Neuronal stem cell (in vitro differentiated cells): ENCODE measurements around the gene BNIP3.

Experiments used
- DNase-seq: peaks from one replicate; pipeline ENCODE4 v3.0.0-alpha.2; 2013; ENCODE audit warnings: low spot score
- H2AFZ ChIP-seq: one replicate; pipeline ENCODE4 v1.6.1; 2013; ENCODE audit warnings: mild to moderate bottlenecking, low read length, inconsistent platforms
- H2AK5ac ChIP-seq: 2 replicates; pipeline ENCODE4 v1.6.1; 2013; ENCODE audit warnings: low read depth, mild to moderate bottlenecking, inconsistent platforms, low read length, moderate library complexity, mixed read lengths
- H2BK120ac ChIP-seq: 2 replicates; pipeline ENCODE4 v1.6.1; 2013; ENCODE audit warnings: low read depth, mild to moderate bottlenecking, inconsistent platforms, low read length, moderate library complexity, mixed read lengths
- H2BK12ac ChIP-seq: one replicate; pipeline ENCODE4 v1.6.1; 2013; ENCODE audit warnings: low read length, inconsistent platforms
- H2BK15ac ChIP-seq: 2 replicates; pipeline ENCODE4 v1.6.1; 2013; ENCODE audit warnings: mild to moderate bottlenecking, low read length, inconsistent platforms, mixed read lengths
- H2BK5ac ChIP-seq: one replicate; pipeline ENCODE4 v1.6.1; 2013; ENCODE audit warnings: inconsistent platforms, mild to moderate bottlenecking, low read length, moderate library complexity
- H3K14ac ChIP-seq: one replicate; pipeline ENCODE4 v1.6.1; 2013; ENCODE audit warnings: low read length, inconsistent platforms
- H3K18ac ChIP-seq: 2 replicates; pipeline ENCODE4 v1.6.1; 2013; ENCODE audit warnings: low read length, inconsistent platforms
- H3K23ac ChIP-seq: 2 replicates; pipeline ENCODE4 v1.6.1; 2013; ENCODE audit warnings: low read depth, mild to moderate bottlenecking, mixed read lengths, low read length, inconsistent platforms; ENCODE audit not compliant: poor library complexity
- H3K27ac ChIP-seq: replicated peaks from 3 replicates; pipeline ENCODE4 v1.5.1; 2013; ENCODE audit warnings: low read length, inconsistent platforms
- H3K27me3 ChIP-seq, 3 experiments: 2 replicates each; pipeline ENCODE4 v1.6.1; 2013; ENCODE audit warnings: low read length in 3 of 3, mild to moderate bottlenecking in 2 of 3, inconsistent platforms in 1 of 3, low read depth in 1 of 3, mixed read lengths in 1 of 3, moderate library complexity in 1 of 3; ENCODE audit not compliant: control insufficient read depth in 3 of 3, insufficient read depth in 3 of 3
- H3K36me3 ChIP-seq, 2 donors: replicated peaks in 1 of 2; 2 replicates each; pipeline ENCODE4 v1.6.1; 2013; ENCODE audit warnings: low read length in 2 of 2; ENCODE audit not compliant: control insufficient read depth in 2 of 2, insufficient read depth in 2 of 2
- H3K4ac ChIP-seq: 2 replicates; pipeline ENCODE4 v1.6.1; 2013; ENCODE audit warnings: inconsistent platforms, mild to moderate bottlenecking, low read length, moderate library complexity
- H3K4me1 ChIP-seq, 2 donors: 1 replicate in 1 of 2; 2 replicates in 1 of 2; pipeline ENCODE4 v1.6.1; 2013; ENCODE audit warnings: low read length in 2 of 2, low read depth in 1 of 2; ENCODE audit not compliant: control insufficient read depth in 2 of 2, insufficient read depth in 1 of 2
- H3K4me2 ChIP-seq: one replicate; pipeline ENCODE4 v1.6.1; 2013; ENCODE audit warnings: mild to moderate bottlenecking, low read length, inconsistent platforms; ENCODE audit not compliant: insufficient read depth, poor library complexity, severe bottlenecking
- H3K4me3 ChIP-seq, 2 donors: 2 replicates each; pipeline ENCODE4 v1.5.1; 2013; ENCODE audit warnings: low read length in 2 of 2, mild to moderate bottlenecking in 2 of 2, inconsistent platforms in 1 of 2, moderate library complexity in 1 of 2
- H3K79me1 ChIP-seq: one replicate; pipeline ENCODE4 v1.6.1; 2013; ENCODE audit warnings: low read depth, mild to moderate bottlenecking, inconsistent platforms, low read length, moderate library complexity
- H3K9ac ChIP-seq: one replicate; pipeline ENCODE4 v1.6.1; 2013; ENCODE audit warnings: mild to moderate bottlenecking, low read depth, low read length, inconsistent platforms; ENCODE audit not compliant: poor library complexity
- H3K9me3 ChIP-seq, 2 donors: replicated peaks in 1 of 2; 2 replicates each; pipeline versions ENCODE3 to v1.6.1; 2013; ENCODE audit warnings: low read length in 2 of 2, mild to moderate bottlenecking in 2 of 2, inconsistent platforms in 1 of 2, low read depth in 1 of 2, mixed read lengths in 1 of 2, moderate library complexity in 1 of 2; ENCODE audit not compliant: control insufficient read depth in 2 of 2, insufficient read depth in 1 of 2
- H4K8ac ChIP-seq: one replicate; pipeline ENCODE4 v1.6.1; 2013; ENCODE audit warnings: low read depth, mild to moderate bottlenecking, inconsistent platforms, low read length, moderate library complexity
- H4K91ac ChIP-seq: one replicate; pipeline ENCODE4 v1.6.1; 2013; ENCODE audit warnings: low read length, low read depth, mild to moderate bottlenecking, inconsistent platforms; ENCODE audit not compliant: poor library complexity
- WGBS, 2 donors: extraction: QIAGEN DNeasy Blood & Tissue Kit; methylation state at CpG; one replicate each; pipeline ENCODE4 v1.1.7; 2013; ENCODE audit warnings: missing lambda C conversion rate in 2 of 2, mixed read lengths in 1 of 2; ENCODE audit not compliant: insufficient read length in 2 of 2, insufficient replicate concordance in 1 of 2; ENCODE audit errors: extremely low coverage in 2 of 2; 5-methylcytosine and 5-hydroxymethylcytosine counted together

The BNIP3 gene

DNA sequence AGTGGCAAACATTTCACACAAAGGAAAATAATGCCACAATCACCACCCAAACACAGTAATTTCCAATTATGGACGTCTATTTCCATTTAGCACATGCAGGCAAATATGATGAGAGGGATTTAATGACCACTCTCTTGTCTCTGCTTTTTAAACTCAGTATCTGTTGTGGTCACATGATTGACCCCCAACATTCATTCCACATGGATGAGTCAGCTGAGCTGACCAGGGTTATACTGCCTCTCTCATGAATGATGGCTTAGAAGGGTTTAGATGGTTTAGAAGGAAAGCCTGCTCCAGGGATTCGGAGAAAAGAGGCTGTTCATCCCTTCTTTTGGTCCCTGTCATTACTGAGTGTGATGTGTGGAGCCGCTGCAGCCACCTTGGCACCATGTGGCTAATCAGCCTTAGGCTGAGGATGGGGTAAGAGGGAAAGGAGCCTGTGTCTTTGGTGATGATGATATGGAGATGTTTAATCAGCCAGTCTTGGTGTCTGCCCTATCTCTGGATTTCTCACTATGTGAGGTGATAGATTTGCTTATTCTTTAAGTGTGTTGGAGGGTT is 45.8 kb upstream of the BNIP3 start:
- no peak overlapping the region for H3K18ac ChIP-seq
- no peak overlapping the region for H4K8ac ChIP-seq
- no peaks in the 10 kb centered on the region for H3K79me1 ChIP-seq
- no peak overlapping the region for H2AFZ ChIP-seq
- no CpG with 5 or more reads among the region's 3 CpGs for WGBS, 2 donors
- H2BK12ac ChIP-seq = no peak overlapping the region
- H3K36me3 ChIP-seq = no peaks in the 10 kb centered on the region
- H4K91ac ChIP-seq = no peak overlapping the region
- no peak overlapping the region for H3K14ac ChIP-seq
- no peak overlapping the region for H2AK5ac ChIP-seq
- H3K9ac ChIP-seq = no peak overlapping the region
- H3K4me3 ChIP-seq = no peak overlapping the region
- H2BK5ac ChIP-seq = no peak overlapping the region
- peaks cover 3 to 44% (median 9%) of the 10 kb centered on the region in 3 experiments for H3K27me3 ChIP-seq
- H2BK15ac ChIP-seq = no peak overlapping the region
- H3K4me2 ChIP-seq = no peak overlapping the region
- no peak overlapping the region for H3K4ac ChIP-seq
- H3K23ac ChIP-seq = no peak overlapping the region
- DNase-seq = no peak
- H2BK120ac ChIP-seq = no peak overlapping the region
- H3K9me3 ChIP-seq = no peaks in the 10 kb centered on the region
- no peak overlapping the region for H3K27ac ChIP-seq
- no peaks in the 10 kb centered on the region for H3K4me1 ChIP-seq

DNA sequence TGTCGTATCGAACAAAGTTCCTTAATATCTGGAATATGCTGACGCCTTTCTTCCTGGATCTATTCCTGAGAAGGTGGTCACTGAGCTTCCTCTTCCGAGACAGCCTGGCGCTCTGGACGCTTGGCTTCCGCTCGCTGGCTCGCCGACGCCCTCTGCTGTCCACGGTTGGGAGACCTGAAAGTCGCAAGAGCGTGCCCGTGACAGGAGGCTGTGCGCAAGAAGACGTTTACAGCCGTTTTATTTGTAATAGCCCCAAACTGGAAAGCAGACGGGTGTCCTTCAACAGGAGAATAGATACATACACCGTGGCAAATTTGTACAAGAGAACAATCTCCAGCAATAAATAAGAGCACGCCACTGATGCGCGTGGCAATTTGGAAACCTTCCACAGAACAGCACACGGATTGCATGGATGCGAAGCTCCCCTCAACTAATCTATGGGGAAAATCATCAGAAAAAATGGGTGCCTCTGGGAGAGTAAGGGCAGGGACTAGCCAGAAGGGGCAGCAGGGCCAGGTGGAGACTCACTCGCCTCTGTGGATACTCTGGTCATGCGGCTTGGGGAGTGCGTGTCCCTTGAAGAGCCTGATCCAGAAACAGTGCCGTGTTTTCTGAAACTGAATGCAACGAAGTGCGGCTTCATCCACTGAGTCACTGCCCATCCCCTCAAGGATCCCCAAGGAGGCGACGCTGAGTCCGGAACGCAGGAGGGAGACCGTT is 41.5 kb upstream of the BNIP3 start:
- peak; percentile 61 for DNase-seq
- WGBS, 2 donors = no CpG with 5 or more reads among the region's 36 CpGs
- H3K4me1 ChIP-seq = no peaks in the 10 kb centered on the region

DNA sequence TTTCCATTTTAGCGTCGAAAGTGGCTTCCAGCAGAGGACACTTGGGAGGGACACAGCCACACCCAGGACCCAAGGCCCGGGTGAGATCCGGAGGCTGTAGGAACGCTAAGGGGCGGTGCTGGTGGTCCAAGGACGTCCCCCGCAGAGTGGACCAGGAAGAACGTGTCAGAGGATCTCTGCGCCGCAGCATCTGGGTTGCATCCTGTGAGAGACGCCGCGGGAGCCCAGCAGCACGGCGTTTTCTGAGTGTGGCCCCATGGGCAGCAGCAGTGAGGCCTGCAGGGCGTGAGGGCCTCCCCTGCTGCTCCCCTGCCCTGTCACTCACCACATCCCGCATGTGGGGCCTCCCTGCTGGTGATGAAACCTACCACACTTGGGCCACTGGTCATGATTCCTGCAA is 40.5 kb upstream of the BNIP3 start:
- Histone ChIP-seq H2BK12ac (no peak overlapping the region), H3K4me1 (no peaks in the 10 kb centered on the region), H2AFZ (no peak overlapping the region), H3K23ac (no peak overlapping the region), H3K4ac (no peak overlapping the region), H3K27ac (no peak overlapping the region), H2BK120ac (no peak overlapping the region), H3K4me2 (no peak overlapping the region), H3K14ac (no peak overlapping the region), H3K79me1 (no peaks in the 10 kb centered on the region), H3K36me3 (no peaks in the 10 kb centered on the region), H4K91ac (no peak overlapping the region), H4K8ac (no peak overlapping the region), H3K18ac (no peak overlapping the region), H3K9ac (no peak overlapping the region), H3K9me3 (no peaks in the 10 kb centered on the region), H2BK5ac (no peak overlapping the region), H3K4me3 (peak overlapping the region in 1 of 2 donors; percentile 32), H3K27me3 (peaks cover 3 to 17% (median 10%) of the 10 kb centered on the region in 3 experiments), H2BK15ac (no peak overlapping the region), H2AK5ac (no peak overlapping the region)
- no peak for DNase-seq
- WGBS, 2 donors = no CpG with 5 or more reads among the region's 18 CpGs

More for the DNA sequence above, 41.5 kb upstream of the BNIP3 start:
- Histone ChIP-seq H3K18ac (no peak overlapping the region), H2BK12ac (no peak overlapping the region), H3K27me3 (peaks cover 3 to 22% (median 10%) of the 10 kb centered on the region in 3 experiments), H3K14ac (peak overlapping the region; percentile 25), H3K4ac (no peak overlapping the region), H2BK120ac (no peak overlapping the region), H3K4me2 (no peak overlapping the region), H3K79me1 (no peaks in the 10 kb centered on the region), H4K91ac (no peak overlapping the region), H3K4me3 (no peak overlapping the region), H3K9ac (no peak overlapping the region), H2BK15ac (no peak overlapping the region), H4K8ac (no peak overlapping the region), H3K23ac (peak overlapping the region; percentile 34), H2BK5ac (no peak overlapping the region), H2AK5ac (no peak overlapping the region), H2AFZ (peak overlapping the region; percentile 21), H3K27ac (no peak overlapping the region), H3K9me3 (no peaks in the 10 kb centered on the region), H3K36me3 (no peaks in the 10 kb centered on the region)

DNA sequence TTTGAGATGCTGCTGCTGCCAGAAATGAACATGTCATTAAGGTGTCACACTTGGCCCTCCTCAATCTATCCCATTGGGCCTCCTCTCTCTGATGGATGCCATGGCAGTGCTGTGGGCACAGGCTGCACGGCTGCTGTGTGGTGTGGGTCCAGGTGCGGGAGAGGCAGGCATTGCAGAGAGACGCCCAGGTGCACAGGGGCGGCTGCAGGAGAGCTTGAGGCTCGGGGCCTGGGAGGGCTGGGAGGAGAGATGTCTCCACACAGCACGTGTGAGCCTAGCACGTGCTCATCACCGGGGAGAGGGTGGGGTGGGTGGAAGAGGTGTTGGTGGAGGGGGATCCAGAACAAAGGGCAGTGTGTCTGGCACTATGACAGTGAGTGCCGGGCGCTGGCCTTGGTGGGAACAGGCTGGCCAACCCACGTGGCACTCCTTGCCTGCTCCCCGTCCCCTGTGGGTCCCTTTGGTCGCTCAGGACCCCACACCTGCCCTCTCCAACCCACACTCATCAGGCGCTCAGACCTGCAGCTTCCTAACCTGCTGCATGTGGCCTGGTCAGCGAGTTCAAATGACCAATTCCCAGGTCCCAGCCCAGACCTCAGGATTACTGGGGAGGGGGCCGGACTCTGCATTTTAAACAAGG is 39.9 kb upstream of the BNIP3 start:
- peak overlapping the region; percentile 38 for H3K23ac ChIP-seq
- H2AFZ ChIP-seq = no peak overlapping the region
- H4K8ac ChIP-seq = no peak overlapping the region
- H3K4ac ChIP-seq = no peak overlapping the region
- no peaks in the 10 kb centered on the region for H3K36me3 ChIP-seq
- H3K27ac ChIP-seq = no peak overlapping the region
- no peak overlapping the region for H2BK12ac ChIP-seq
- H4K91ac ChIP-seq = no peak overlapping the region
- peak overlapping the region; percentile 3 for H3K9ac ChIP-seq
- no peaks in the 10 kb centered on the region for H3K4me1 ChIP-seq
- H2AK5ac ChIP-seq = no peak overlapping the region
- peak overlapping the region; percentile 51 for H3K18ac ChIP-seq
- peak overlapping the region; percentile 16 for H2BK120ac ChIP-seq
- H3K79me1 ChIP-seq = no peaks in the 10 kb centered on the region
- no peak overlapping the region for H3K4me3 ChIP-seq
- no CpG with 5 or more reads among the region's 16 CpGs for WGBS, 2 donors
- H3K9me3 ChIP-seq = no peaks in the 10 kb centered on the region
- no peak overlapping the region for H3K4me2 ChIP-seq
- no peak for DNase-seq
- H2BK5ac ChIP-seq = no peak overlapping the region
- H3K27me3 ChIP-seq = peaks cover 3 to 14% (median 10%) of the 10 kb centered on the region in 3 experiments
- peak overlapping the region; percentile 65 for H3K14ac ChIP-seq
- no peak overlapping the region for H2BK15ac ChIP-seq
